Measurements from ENCODE around the gene CLSTN2.
"Not testable (repeated sequence)": the region's sequence is repeated elsewhere in the genome, so short reads cannot be mapped to it uniquely, and the experiment has no call there.

The CLSTN2 gene

DNA sequence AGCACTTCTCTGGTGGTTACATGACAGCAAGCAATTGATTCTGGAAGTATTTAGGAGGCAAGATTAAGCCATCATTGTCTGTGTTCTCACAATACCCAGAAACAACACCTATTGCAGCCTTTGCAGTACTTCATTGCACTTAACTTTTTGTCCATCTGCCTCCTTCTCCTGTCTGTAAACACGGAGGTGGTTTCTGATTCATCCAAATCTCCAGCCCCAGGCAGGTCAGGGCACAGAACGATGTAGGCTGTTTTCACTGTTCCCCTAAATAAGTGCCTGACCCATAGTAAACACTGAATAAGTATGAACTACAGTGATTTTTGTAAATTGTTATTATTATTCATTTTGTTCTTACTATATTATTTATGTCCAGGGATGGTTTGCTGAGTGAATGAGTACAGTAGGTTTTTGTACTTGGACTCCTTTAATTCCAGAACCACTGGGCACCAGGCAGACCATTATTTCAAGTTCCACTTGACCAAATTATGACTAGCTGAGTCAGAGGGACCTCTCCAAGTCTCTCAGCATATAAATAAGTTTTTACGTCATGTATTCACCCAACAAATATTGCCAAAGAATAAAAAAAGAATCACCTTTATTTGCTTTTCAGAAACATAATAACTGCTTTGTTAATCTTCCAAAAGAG is 459.6 kb downstream of the CLSTN2 start:
- no peak for DNase-seq

DNA sequence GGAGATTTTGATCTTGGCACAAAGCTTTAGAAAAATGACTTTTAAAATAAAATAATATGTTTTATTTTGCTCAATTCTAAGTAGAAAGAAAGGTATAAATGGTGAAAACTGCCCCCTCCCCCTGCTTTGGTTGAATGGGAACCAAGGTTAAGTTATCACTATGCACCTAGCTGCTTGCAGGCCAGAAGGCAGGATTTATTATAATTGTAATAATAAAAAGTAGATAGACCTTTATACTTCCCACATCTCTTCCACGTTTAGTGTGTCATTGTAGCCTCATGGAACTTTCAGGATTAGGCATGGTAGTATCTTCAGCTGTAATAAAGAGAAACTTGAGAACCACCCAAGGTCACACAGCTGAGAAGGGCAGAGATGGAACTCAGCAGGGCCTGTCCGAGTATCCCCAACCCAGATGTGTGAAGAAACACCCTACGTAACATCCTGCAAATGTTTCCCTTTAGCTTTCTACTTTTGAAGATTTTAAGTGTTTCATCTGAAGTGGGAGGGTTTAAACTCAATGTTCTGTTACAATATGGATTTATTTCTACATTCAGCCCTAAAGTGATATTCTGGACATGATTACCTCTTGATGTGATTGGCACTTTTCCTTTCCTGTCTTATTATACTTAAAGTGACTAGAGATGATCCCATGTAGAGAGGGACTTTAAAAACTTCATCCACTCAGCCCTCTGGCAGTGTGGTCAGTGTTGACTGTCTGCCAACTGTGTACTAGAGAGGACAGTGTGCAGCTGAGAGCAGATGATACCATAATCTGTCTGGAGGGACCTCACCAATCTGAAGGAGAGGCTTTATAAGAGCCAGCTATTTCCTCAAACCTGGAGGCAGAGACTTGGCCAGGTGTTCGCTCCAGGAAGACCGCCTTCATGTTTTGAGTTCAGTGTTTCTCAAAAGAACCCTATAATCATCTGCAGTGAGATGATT is 460.4 kb downstream of the CLSTN2 start:
- DNase-seq = peak; percentile 61

DNA sequence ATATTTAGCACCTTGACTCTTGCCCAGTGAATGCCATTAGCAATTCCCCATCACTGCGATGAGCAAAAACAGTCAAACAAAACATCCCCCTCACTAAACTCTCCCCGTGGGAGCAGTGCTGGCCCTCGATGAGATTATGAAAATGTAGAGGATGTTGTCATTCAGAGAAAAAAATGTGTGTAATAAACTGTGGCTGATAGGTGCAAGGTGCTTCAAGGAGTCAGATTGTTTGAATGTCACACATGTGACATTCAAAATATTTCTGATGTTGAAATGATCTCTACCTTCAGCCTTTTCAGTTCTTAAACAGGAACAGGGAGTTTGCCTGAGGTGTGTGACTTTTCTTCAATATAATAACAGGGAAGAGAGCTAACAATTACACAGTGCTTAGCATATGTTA is 461.1 kb downstream of the CLSTN2 start:
- no peak for DNase-seq

DNA sequence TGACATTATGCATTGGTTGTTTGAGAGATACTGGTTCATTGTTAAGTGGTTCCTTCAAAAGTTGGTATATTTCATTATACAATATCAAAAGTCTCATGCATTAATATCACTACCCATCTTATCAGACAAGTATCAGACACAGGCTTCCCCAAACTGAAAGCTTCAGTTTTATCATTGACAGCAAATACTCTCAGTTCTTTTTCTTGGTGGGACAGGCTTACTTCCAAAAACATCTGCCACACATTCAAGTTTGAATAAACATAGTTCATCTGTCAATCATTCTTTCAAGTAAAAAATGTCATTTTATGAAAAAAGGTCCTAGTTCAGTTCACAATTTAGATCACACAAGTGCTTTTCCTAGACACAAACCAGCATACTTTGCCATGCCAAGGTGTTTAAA is 462.9 kb downstream of the CLSTN2 start:
- DNase-seq = no peak

DNA sequence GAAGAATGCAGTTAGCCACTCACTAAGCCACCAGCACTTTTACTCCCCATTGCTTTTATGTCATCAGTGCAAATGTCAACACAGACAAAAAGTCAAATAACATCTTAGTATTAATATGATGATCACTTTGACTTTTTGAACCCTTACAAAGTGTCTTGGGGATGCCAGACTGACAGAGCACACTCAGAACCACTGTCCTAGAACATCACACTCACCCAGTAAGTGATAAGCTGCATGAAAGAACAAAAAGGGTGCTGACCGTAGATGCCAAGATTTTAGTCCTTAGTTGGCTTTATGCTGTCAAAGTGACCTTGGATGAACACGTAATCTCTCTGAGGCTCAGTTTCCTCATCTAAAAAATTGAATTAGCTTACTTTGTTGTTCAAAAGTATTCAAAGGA is 463.4 kb downstream of the CLSTN2 start:
- DNase-seq = no peak

DNA sequence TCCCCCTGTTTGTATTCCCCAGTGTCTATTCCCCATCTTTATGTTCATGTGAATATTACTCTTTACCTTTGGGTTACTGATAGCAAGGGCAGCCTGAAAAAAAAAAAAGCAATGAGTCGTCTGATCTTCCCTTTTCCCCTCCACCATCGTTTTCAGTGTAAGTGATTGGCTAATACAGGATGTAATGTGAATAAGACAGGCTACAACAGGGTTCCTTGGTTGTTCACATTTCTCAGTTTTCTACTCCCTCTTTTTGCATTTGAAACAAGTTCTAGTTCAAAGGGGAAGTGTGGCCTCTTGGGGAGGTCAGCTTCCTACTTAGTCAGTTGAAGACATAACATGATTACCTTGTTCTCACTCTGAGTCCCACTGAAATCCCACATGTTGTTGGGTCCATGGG is 464.9 kb downstream of the CLSTN2 start:
- no peak for DNase-seq

DNA sequence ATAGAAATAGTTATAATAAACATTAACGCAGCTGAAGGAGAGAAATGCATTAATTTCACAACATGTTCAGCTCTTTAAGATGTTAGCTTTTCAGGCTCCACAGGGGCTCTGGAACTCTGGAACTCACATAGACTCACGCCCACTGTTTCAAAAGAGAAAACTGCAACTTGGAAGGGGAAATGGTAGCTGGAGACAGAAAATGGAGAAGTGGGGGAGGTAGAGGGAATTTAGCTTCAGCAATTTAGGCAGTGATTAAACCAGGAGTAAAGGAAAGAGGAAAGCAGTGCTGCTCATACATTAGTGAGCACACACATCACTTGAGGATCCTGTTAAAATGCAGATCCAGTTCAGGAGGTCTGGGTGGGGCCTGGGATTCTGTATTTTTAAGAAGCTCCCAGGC is 468.1 kb downstream of the CLSTN2 start:
- DNase-seq = no peak

DNA sequence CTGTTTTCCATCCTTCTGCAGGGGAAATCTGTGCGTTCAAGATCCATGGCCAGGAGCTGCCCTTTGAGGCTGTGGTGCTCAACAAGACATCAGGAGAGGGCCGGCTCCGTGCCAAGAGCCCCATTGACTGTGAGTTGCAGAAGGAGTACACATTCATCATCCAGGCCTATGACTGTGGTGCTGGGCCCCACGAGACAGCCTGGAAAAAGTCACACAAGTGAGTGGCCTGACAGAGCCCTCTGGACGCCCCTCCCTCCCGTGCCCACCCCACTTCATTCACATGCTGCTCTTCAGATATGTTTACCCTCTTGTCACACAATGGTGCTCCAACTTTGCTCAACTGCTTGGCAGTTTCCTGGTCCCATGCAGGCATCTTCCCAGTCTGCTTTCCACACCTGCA is 468.6 kb downstream of the CLSTN2 start:
- no peak for DNase-seq

DNA sequence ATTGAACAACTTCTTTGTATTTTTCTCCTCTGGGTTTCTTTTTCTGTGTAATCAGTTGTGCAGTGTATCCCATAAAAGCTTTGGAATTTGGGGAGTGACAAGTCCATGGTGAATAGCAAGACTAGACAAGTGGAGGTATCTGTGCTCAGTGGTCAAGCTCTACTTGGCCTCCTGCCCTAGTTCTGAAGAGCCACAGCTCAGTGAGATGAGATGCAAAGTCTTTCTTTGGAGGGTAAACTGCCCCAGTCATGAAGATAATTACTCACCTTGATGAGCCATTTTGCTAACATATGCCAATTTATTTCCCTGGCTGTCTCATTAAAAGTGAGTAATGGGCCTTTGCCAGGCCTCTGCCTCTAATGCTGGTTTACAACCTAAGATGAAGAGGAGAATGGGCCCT is 471.7 kb downstream of the CLSTN2 start:
- no peak for DNase-seq

DNA sequence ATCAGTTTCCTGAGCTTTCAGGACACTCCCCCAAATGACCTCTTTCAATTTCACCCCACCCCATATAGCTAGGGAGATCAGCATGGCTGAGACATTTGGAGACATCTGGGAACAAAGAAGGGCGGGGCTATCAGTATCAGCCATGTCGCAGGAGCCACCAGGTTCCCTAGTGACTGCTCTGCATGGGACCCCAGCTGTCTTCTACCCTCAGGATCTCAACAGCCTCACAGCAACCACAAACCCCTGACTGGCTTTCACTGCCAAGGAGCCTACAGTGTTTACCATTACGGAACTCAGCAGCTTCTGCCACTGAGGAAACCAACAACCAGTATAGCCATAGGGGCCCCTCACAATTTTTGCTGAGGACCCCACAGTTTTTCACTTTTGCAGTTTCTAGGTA is 473.3 kb downstream of the CLSTN2 start:
- no peak for DNase-seq

DNA sequence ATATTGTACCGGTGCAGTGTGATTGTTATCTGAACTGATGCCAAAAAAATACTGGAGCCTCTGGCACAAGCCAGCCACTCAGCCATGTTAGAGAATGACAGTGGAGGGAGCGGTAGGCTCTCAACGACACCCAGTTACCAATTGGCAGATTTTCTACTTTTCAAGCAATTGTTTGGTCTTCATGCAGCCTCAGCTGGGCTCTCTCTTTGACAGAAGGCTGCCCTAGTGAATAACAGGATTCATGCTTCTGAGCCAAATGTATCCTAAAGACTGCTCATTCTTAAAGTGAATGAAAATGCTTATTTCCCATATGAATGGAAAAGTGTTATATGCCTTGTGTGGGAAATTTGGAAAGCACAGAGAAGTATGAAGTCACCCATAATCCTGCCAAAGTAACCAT is 481.7 kb downstream of the CLSTN2 start:
- DNase-seq = no peak

DNA sequence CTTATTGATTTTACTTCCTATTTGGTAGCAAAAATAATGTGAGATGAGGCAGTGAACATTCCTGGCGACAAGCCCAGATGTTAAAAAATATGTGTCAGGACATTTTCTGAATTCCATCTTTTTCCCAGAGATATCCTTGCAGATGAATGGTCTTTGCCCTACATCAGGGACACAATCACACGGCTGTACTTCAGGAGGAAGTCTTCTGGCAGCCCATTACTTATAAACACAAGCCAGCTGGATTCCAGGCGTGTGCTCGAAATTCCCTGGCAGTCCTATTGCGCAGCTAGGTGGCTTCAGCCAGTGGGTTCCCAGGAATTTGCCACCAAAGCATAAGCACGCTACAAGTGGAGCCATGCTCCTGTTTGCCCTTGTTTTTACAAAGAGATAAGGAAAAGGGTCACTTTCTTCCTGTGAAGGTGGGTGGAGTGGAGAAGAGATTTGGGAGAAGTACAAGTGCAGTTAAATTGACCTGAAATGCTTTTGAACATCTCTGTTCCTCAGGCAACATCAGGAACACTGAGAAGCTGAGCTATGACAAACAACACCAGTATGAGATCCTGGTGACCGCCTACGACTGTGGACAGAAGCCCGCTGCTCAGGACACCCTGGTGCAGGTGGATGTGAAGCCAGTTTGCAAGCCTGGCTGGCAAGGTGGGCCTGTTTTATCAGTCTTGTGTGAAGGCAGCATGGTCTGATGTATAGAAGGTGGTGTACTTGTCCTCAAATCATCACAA is 485.8 kb downstream of the CLSTN2 start:
- no peak for DNase-seq

DNA sequence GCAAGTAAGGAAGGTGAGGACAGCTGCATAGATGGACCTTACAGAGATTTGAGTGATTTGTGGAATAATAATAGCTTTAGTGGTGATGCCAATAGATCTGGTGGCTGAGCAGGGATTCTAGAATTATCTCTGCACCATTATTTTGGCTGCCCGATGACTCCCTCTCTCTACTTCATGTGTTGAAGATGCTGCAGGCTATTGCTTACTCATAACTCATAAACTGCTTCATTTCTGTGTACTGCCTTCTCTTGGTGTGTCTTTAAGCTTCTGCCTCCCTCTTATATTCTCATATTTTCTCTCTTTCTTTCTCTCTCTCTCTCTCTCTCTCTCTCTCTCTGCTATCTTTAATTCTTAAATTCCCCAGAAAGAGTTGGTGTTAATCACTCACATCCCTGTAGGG is 486.9 kb downstream of the CLSTN2 start:
- DNase-seq = no peak

DNA sequence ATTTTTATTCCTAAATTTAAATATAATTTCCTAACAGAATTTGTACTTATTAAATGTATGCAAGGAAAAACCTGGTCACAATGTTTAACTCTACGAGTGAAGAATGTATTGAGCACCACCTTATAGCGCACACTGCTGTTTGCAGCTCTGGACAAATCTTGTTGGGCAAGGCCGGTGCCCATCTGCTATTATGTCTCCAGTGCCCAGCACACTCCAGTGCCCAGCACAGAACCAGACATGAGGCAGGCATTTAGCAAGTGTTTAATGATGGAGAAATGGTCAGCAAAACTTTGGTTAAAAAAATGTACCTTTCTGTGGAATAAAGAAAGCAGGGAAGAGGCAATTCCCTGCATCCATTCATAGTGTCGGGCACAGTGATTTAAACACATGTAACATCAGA is 488.2 kb downstream of the CLSTN2 start:
- DNase-seq = no peak

DNA sequence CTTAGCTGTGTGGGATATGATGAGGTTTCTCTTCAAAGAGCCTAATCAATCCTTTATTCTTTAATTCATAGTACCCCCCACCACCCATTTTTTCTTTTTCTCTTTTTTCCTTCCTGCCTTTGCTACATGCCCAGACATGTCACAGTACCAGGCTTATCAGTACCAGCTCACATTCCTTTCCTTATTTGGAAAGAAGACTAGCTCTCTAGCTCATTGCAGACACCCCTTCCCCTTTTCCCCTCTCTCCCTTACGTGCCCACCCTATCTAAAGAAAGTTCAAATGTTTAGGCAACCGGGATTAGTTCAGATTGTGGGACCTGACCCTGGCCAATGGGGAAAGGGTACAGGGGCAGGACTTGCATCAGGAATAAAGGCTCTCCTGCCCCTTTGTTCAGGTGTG is 488.6 kb downstream of the CLSTN2 start:
- not testable (repeated sequence) for DNase-seq

DNA sequence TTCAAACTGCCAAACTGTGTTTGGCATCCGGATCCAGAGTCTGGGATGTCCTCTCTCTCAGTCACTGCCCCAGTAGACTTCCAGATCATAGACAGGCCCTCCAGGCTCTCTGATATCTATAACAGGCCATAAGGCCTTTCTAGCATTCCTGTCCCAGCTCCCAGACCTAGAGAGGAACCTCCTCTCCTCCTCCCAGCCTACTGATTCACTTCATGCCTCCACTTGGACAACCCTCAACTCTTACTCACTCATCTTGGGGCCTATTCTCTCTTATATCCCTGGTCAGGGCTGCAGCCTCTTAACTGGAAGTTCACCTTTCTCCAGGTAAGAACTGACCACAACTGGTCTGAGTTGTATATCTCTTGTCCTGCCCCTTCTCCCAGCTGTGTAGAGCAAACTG is 489.2 kb downstream of the CLSTN2 start:
- no peak for DNase-seq

DNA sequence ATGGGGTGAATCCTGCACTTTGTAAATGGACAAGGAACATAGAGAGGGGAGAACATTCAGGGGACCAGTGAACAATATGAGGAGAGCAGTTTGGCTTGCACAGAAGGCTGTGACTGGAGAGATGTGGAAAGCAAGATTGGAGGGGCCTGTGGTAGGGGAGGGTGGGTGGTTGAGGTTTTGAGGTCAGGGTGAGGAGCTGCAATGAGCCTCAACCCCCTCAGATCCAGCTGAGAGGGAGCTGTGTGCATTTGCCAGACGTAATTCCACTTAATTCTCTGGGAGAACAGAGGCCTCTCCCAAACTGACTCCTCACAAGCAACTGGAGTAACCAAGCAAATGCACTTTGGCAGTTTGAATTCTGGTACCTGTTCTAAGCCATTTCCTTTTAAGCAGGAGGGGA is 489.7 kb downstream of the CLSTN2 start:
- DNase-seq = no peak

DNA sequence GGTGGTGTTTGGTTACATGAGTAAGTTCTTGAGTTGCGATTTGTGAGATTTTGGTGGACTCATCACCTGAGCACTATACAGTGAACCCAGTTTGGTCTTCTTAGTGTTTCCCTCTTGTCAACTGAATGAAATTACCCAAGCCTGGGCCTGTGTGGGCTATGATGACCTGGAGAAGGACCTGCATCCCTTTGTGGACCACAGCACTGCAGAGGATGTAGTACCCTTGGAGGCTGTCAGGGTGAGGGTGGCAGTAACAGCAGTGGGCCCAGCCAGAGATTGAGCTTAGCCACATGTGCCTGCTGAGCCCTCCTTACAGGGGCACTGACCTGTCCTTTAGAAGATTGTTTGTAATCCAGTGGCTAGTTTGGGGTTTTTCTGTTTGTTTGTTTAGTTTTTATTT is 492.8 kb downstream of the CLSTN2 start:
- DNase-seq = no peak

DNA sequence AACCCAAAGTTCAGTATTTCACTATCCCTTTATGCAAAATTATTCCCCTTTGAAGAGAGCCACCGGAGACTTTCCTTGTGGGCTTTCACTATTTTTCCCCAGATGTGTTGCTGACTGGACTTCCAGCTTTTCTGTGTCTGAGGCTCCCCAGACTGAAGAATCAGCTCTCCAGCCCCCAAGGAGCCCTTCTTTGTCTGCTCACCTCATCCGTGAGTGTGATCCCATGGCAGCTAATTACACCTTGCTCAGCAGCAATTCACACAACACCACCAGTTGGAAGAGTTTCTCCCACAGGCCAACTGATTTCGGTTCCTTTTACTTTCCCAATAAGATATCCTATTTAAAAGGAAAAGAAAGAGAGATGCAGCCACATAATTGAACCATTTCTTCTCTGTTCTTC is 493.4 kb downstream of the CLSTN2 start:
- no peak for DNase-seq

DNA sequence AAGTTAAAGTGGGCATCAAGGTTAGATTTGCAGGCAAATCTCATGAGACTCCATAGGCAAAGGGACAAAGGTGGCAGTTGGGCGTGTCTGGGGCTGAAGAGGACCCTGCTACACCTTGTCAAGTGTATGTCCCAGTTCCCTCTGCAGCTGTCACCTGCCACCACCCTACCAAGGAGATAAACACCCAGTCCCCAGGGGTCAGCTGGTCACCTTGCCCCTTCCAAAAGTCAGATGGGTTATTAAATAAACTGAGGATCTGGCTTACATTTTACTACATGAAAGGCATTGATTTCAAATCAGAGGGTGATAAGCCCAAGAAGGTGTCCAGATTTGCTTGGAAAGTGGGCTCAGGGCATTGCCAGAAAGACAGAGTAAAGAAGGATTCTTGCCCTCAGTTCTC is 494.8 kb downstream of the CLSTN2 start:
- DNase-seq = no peak

DNA sequence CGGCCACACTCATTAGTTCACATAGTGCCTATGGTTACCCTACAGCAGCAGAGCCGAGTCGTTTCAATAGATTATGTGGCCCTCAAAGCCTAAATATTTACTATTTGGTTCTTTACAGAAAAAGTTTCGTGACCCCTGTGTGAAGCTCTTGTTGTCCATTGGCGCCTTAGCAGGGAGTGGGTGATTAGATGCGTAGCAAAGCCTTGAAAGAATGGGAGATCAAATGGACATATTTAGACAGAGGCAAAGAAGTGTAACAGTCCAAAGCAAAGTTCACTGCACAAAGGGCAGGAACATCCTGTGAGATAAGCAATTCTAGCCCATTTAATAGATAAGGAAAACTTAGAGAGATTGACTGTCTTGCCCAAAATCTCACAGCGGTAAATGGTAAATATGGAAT is 495.5 kb downstream of the CLSTN2 start:
- DNase-seq = no peak

DNA sequence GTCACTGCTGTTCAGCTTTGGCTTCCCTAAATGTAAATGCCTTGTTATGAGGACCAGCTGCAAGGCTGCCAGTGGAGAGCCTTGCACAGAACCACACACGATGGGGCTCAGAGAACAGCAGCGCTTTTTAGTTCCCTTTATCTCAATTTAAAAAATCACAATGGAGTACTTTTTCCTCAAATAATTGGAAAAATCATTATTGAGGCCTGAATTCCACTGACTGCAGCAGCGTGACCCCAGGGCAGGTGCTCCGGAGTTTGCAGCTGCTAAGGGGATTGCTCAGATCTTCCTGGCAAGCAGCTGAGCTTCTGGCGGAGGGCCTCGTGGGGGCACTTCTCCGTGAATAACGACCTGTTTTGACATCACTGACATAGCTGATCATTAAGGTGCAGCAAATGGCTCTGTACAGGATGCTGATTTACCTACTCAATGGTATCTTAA is 497.3 kb downstream of the CLSTN2 start:
- peak; percentile 78 for DNase-seq

DNA sequence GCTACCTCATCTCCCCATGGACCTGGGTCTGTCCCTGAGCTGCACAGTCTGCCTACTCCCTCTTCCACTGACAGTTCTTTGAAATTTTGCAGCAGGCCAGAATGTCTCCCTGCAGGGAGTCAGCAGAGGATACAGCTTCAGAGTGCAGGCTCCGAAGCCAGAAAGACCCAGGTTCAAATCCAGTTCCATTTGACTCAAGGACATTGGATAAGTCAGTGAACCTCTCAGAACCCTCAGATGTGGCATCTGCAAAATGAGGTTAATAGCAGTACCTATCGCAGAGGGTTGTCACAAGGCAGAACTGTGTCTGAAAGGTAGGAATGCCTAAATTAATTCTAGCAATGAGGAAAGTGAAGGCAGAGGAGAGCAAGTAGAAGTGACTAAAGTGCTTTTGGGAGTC is 498.4 kb downstream of the CLSTN2 start:
- no peak for DNase-seq

All from COR-L47 (cell line).